Esophagus muscularis mucosa (tissue), 3 donors: Measurements from ENCODE around the gene SHLD2.
"Not testable (repeated sequence)": the region's sequence is repeated elsewhere in the genome, so short reads cannot be mapped to it uniquely, and the experiment has no call there.

Experiments
- POLR2A ChIP-seq: fragments of 450-650 bp; IDR thresholded peaks from one replicate; pipeline ENCODE4 v1.6.1; 2017; ENCODE audit warnings: antibody characterized with exemption, moderate library complexity, mild to moderate bottlenecking, low read depth
- TF ChIP-seq, protein P1 (sequence below), 3 experiments: fragments of 200-600 bp in 2 of 3; fragments of 450-650 bp in 1 of 3; sonication (generic) in 2 of 3; IDR thresholded peaks; one replicate each; pipeline ENCODE4 v1.5.1; 2017 to 2019; ENCODE audit warnings: antibody characterized with exemption in 3 of 3, mild to moderate bottlenecking in 2 of 3, moderate library complexity in 1 of 3

DNA sequence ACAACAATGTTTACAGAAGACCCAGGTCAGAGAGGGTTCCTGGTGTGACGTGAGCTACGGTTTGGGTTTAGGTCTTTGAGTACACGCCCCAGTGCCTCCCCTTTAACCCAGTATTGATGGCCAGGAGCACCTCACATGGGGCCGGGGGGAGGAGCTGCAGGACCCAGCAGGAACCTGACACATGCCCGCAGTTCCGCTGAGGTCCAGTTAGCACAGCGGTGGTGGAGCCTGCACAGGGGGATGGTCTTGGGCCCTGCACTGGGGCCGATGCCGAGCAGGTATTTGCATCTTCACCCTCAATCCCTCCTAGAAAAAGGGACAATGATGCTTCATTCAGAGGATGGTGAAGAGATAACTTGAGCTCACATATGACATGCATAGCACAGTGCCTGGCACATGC is 134.2 kb downstream of the SHLD2 start:
- TF ChIP-seq, protein P1, sequence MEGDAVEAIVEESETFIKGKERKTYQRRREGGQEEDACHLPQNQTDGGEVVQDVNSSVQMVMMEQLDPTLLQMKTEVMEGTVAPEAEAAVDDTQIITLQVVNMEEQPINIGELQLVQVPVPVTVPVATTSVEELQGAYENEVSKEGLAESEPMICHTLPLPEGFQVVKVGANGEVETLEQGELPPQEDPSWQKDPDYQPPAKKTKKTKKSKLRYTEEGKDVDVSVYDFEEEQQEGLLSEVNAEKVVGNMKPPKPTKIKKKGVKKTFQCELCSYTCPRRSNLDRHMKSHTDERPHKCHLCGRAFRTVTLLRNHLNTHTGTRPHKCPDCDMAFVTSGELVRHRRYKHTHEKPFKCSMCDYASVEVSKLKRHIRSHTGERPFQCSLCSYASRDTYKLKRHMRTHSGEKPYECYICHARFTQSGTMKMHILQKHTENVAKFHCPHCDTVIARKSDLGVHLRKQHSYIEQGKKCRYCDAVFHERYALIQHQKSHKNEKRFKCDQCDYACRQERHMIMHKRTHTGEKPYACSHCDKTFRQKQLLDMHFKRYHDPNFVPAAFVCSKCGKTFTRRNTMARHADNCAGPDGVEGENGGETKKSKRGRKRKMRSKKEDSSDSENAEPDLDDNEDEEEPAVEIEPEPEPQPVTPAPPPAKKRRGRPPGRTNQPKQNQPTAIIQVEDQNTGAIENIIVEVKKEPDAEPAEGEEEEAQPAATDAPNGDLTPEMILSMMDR (IDR thresholded peaks at IDR 0.05), result not testable (repeated sequence)
- TF ChIP-seq POLR2A, result not testable (repeated sequence)
